Measurements from ENCODE around the gene TM2D3. TPM values are rescaled to one million over a fixed set of nuclear protein-coding genes. Genes with fewer than 3 reads are reported as not detected.

The TM2D3 gene
- total and polyA plus RNA-seq, 2 donors (not counting 1 experiment from before 2014, with no cell fraction given): 46.1 to 71.5 TPM

- H3K4me2 ChIP-seq (ENCODE audit: extremely low read depth, insufficient read depth, low read length): no peak overlapping the region
- TF ChIP-seq EZH2 (IDR thresholded peaks at IDR 0.05; ENCODE audit: low read length, missing control alignments): no peak
- TF ChIP-seq, protein P1, sequence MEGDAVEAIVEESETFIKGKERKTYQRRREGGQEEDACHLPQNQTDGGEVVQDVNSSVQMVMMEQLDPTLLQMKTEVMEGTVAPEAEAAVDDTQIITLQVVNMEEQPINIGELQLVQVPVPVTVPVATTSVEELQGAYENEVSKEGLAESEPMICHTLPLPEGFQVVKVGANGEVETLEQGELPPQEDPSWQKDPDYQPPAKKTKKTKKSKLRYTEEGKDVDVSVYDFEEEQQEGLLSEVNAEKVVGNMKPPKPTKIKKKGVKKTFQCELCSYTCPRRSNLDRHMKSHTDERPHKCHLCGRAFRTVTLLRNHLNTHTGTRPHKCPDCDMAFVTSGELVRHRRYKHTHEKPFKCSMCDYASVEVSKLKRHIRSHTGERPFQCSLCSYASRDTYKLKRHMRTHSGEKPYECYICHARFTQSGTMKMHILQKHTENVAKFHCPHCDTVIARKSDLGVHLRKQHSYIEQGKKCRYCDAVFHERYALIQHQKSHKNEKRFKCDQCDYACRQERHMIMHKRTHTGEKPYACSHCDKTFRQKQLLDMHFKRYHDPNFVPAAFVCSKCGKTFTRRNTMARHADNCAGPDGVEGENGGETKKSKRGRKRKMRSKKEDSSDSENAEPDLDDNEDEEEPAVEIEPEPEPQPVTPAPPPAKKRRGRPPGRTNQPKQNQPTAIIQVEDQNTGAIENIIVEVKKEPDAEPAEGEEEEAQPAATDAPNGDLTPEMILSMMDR (conservative IDR thresholded peaks at IDR 0.05 in 1 of 2, IDR thresholded peaks at IDR 0.05 in 1 of 2; ENCODE audit: low read depth in 1 of 2, low read length in 2 of 2): no peak
- H3K27ac ChIP-seq (ENCODE audit: insufficient read depth, low read length): no peak overlapping the region
- H3K36me3 ChIP-seq (ENCODE audit: control insufficient read depth, insufficient read depth, low read length): no peaks in the 10 kb centered on the region
- peaks cover 5% of the 10 kb centered on the region for H3K27me3 ChIP-seq (ENCODE audit: control insufficient read depth, insufficient read depth, low read length)
- H3K4me3 ChIP-seq (replicated peaks in 1 of 4; ENCODE audit: control extremely low read depth in 1 of 4, insufficient read depth in 1 of 4, low read depth in 3 of 4, low read length in 4 of 4): no peak overlapping the region
- no peaks in the 10 kb centered on the region for H3K4me1 ChIP-seq (ENCODE audit: control insufficient read depth, extremely low read depth, insufficient read depth, low read length)
- H2AFZ ChIP-seq (ENCODE audit: low read length): no peak overlapping the region
- no peaks in the 10 kb centered on the region for H3K79me2 ChIP-seq (ENCODE audit: control insufficient read depth, insufficient read depth, low read length)
- H3K9ac ChIP-seq (ENCODE audit: insufficient read depth, low read length): no peak overlapping the region
- H3K9me3 ChIP-seq (ENCODE audit: control insufficient read depth, insufficient read depth, low read depth, low read length): no peaks in the 10 kb centered on the region
- H4K20me1 ChIP-seq (ENCODE audit: control insufficient read depth, extremely low read depth, insufficient read depth, low read length): no peaks in the 10 kb centered on the region
- no peak for DNase-seq (ENCODE audit: low read depth in 2 of 2)
Measured at GRCh38 chr15:101610611-101611000, 41.6 kb downstream of the TM2D3 start.

- H3K27me3 ChIP-seq (ENCODE audit: control insufficient read depth, insufficient read depth, low read length): peaks cover 5% of the 10 kb centered on the region
- H4K20me1 ChIP-seq (ENCODE audit: control insufficient read depth, extremely low read depth, insufficient read depth, low read length): no peaks in the 10 kb centered on the region
- H2AFZ ChIP-seq (ENCODE audit: low read length): no peak overlapping the region
- no peaks in the 10 kb centered on the region for H3K9me3 ChIP-seq (ENCODE audit: control insufficient read depth, insufficient read depth, low read depth, low read length)
- H3K79me2 ChIP-seq (ENCODE audit: control insufficient read depth, insufficient read depth, low read length): no peaks in the 10 kb centered on the region
- no peak overlapping the region for H3K4me3 ChIP-seq (replicated peaks in 1 of 4; ENCODE audit: control extremely low read depth in 1 of 4, insufficient read depth in 1 of 4, low read depth in 3 of 4, low read length in 4 of 4)
- TF ChIP-seq EZH2 (IDR thresholded peaks at IDR 0.05; ENCODE audit: low read length, missing control alignments): no peak
- TF ChIP-seq, protein P1 (conservative IDR thresholded peaks at IDR 0.05 in 1 of 2, IDR thresholded peaks at IDR 0.05 in 1 of 2; ENCODE audit: low read depth in 1 of 2, low read length in 2 of 2): no peak
- H3K4me2 ChIP-seq (ENCODE audit: extremely low read depth, insufficient read depth, low read length): no peak overlapping the region
- DNase-seq (ENCODE audit: low read depth in 2 of 2): no peak
- no peaks in the 10 kb centered on the region for H3K4me1 ChIP-seq (ENCODE audit: control insufficient read depth, extremely low read depth, insufficient read depth, low read length)
- H3K36me3 ChIP-seq (ENCODE audit: control insufficient read depth, insufficient read depth, low read length): no peaks in the 10 kb centered on the region
- no peak overlapping the region for H3K27ac ChIP-seq (ENCODE audit: insufficient read depth, low read length)
- H3K9ac ChIP-seq (ENCODE audit: insufficient read depth, low read length): no peak overlapping the region
Measured at GRCh38 chr15:101609742-101610610, 42.2 kb downstream of the TM2D3 start.

GRCh38 chr15:101608201-101608600 is 44.0 kb downstream of the TM2D3 start:
- no peak overlapping the region for H3K4me2 ChIP-seq (ENCODE audit: extremely low read depth, insufficient read depth, low read length)
- no peak for DNase-seq (ENCODE audit: low read depth in 2 of 2)
- no peak overlapping the region for H2AFZ ChIP-seq (ENCODE audit: low read length)

More at GRCh38 chr15:101608201-101608600, 44.0 kb downstream of the TM2D3 start:
- H3K27ac ChIP-seq (ENCODE audit: insufficient read depth, low read length): no peak overlapping the region
- H3K9me3 ChIP-seq (ENCODE audit: control insufficient read depth, insufficient read depth, low read depth, low read length): no peaks in the 10 kb centered on the region
- no peaks in the 10 kb centered on the region for H3K36me3 ChIP-seq (ENCODE audit: control insufficient read depth, insufficient read depth, low read length)
- no peaks in the 10 kb centered on the region for H3K79me2 ChIP-seq (ENCODE audit: control insufficient read depth, insufficient read depth, low read length)
- TF ChIP-seq EZH2 (IDR thresholded peaks at IDR 0.05; ENCODE audit: low read length, missing control alignments): no peak
- TF ChIP-seq, protein P1 (conservative IDR thresholded peaks at IDR 0.05 in 1 of 2, IDR thresholded peaks at IDR 0.05 in 1 of 2; ENCODE audit: low read depth in 1 of 2, low read length in 2 of 2): no peak
- no peak overlapping the region for H3K4me3 ChIP-seq (replicated peaks in 1 of 4; ENCODE audit: control extremely low read depth in 1 of 4, insufficient read depth in 1 of 4, low read depth in 3 of 4, low read length in 4 of 4)
- H4K20me1 ChIP-seq (ENCODE audit: control insufficient read depth, extremely low read depth, insufficient read depth, low read length): no peaks in the 10 kb centered on the region
- peaks cover 5% of the 10 kb centered on the region for H3K27me3 ChIP-seq (ENCODE audit: control insufficient read depth, insufficient read depth, low read length)
- H3K9ac ChIP-seq (ENCODE audit: insufficient read depth, low read length): no peak overlapping the region
- H3K4me1 ChIP-seq (ENCODE audit: control insufficient read depth, extremely low read depth, insufficient read depth, low read length): no peaks in the 10 kb centered on the region

Measured in fibroblast of lung (primary cell).